Measurements from ENCODE around the gene TOLLIP. TPM values are rescaled to one million over a fixed set of nuclear protein-coding genes. Genes with fewer than 3 reads are reported as not detected.
A peak's percentile ranks its signal among the peaks of the same experiment; 100 is the strongest.

Gene TOLLIP
- total and polyA plus RNA-seq, 8 donors: 35.2 to 69.8 (median 45.7) TPM

DNA sequence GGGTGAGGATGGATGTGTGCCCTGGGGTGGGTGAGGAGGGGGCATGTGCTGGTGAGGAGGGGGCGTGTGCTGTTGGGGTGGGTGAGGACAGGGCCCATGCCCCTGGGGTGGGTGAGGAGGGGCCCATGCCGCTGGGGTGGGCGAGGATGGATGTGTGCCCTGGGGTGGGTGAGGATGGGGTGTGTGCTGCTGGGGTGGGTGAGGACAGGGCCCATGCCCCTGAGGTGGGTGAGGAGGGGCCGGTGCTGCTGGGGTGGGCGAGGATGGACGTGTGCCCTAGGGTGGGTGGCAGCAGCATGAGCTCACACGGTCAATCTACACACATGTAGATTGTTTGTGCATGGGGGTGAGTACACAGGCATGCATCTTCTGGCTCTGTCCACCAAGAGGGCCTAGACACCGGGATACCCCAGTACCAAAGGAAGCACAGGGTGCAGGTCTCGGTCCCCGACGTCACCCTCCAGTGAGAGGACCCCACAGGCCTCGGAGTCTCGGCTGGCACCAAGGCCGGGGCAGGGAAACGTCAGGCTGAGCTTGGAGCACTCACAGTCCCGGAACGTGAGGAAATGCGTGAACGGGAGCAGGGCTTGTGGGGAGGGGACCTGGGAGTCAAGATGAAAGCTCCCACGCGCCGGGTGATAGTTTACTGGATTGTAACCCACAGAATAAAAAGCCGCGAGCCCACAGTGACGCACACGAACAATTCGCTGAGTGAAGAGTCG is 37.4 kb upstream of the TOLLIP start:
- H3K27ac ChIP-seq: no peak overlapping the region
- WGBS, 2 donors: 85 to 92% methylated on average over 23 to 28 of the region's 28 CpGs
- no peak for FAIRE-seq
- no peaks in the 10 kb centered on the region for H3K4me1 ChIP-seq
- intact Hi-C loops (cut with DNase I): no loop called here
- H3K36me3 ChIP-seq: no peaks in the 10 kb centered on the region
- DNase-seq: peak in 1 of 6 donors; percentile 55
- TF ChIP-seq, protein P1, sequence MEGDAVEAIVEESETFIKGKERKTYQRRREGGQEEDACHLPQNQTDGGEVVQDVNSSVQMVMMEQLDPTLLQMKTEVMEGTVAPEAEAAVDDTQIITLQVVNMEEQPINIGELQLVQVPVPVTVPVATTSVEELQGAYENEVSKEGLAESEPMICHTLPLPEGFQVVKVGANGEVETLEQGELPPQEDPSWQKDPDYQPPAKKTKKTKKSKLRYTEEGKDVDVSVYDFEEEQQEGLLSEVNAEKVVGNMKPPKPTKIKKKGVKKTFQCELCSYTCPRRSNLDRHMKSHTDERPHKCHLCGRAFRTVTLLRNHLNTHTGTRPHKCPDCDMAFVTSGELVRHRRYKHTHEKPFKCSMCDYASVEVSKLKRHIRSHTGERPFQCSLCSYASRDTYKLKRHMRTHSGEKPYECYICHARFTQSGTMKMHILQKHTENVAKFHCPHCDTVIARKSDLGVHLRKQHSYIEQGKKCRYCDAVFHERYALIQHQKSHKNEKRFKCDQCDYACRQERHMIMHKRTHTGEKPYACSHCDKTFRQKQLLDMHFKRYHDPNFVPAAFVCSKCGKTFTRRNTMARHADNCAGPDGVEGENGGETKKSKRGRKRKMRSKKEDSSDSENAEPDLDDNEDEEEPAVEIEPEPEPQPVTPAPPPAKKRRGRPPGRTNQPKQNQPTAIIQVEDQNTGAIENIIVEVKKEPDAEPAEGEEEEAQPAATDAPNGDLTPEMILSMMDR (IDR thresholded peaks at IDR 0.05): no peak
- no peaks in the 10 kb centered on the region for H3K9me3 ChIP-seq
- no peaks in the 10 kb centered on the region for H3K27me3 ChIP-seq
- no peak overlapping the region for H3K4me3 ChIP-seq
- no peak for ATAC-seq

DNA sequence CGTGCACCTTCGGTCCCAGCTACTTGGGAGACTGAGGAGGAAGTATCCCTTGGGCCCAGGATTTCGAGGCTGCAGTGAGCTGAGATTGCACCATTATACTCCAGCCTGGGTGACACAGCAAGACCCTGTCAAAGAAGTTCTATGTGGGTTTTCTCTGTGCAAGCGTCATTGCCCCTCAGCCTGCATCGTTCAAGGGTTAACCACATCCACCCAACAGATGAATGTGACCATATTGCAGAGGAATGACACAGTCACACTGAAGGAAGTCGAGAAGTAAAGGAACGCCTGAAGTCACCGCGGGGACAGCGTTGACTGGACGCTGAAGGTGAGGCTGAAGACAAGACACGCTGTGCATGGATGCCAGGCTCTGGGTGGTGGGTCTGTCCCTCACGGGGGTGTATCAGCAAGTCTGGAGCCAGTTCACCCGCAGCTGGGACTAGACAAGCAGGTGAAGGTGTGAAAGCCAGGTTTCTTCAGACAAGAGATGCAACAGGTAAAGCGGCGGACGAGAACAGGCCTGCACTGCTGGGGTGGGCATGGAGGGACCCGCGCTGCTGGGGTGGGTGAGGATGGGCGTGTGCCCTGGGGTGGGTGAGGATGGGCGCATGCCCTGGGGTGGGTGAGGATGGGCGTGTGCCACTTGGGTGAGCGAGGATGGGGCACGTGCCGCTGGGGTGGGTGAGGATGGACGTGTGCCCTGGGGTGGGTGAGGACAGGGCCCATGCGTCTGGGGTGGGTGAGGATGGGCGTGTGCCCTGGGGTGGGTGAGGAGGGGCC is 36.5 kb upstream of the TOLLIP start:
- ATAC-seq (no peak), FAIRE-seq (no peak), DNase-seq (peak in 1 of 6 donors; percentile 41)
- no peaks in the 10 kb centered on the region for H3K36me3 ChIP-seq
- H3K27ac ChIP-seq: no peak overlapping the region
- no peak overlapping the region for H3K4me3 ChIP-seq
- TF ChIP-seq, protein P1 (IDR thresholded peaks at IDR 0.05): no peak
- no peaks in the 10 kb centered on the region for H3K9me3 ChIP-seq
- intact Hi-C loops (cut with DNase I): no loop called here
- H3K27me3 ChIP-seq: no peaks in the 10 kb centered on the region
- H3K4me1 ChIP-seq: no peaks in the 10 kb centered on the region
- WGBS, 2 donors: 86% methylated on average over 24 to 28 of the region's 28 CpGs

DNA sequence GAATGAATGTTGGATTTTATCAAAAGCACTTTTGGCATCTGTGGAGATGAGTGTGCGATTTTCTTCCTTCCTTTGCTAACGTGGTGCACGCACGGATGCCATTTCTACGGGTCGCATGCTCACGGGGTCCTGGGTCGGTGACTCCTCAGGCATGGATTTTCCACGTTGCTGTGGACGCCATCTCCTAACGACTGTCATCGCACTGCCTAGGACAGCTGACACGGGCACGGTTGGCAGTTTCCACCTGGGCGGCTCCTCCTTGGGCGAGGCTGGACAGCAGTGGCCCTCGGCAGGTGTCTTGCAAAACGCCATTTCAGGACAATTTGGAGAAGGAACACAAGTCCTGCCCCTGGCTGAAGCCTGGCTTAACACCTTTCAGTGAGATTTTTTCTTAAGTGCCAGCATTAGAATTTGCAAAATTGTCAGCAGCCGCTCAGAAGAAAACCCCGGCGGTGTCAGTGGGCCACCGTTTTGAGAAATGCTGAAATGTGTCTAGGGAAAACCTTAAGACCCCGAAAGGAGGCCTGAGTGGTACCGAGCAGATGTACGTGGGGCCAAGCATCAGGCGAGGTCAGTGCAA is 34.7 kb upstream of the TOLLIP start:
- peak in 1 of 6 donors; percentile 27 for DNase-seq
- TF ChIP-seq, protein P1 (IDR thresholded peaks at IDR 0.05): no peak
- 84 to 85% methylated on average over 26 of the region's 26 CpGs for WGBS, 2 donors

GRCh38 chr11:1343391-1344055 is 34.1 kb upstream of the TOLLIP start:
- Histone ChIP-seq H3K27ac (no peak overlapping the region), H3K4me1 (no peaks in the 10 kb centered on the region), H3K27me3 (no peaks in the 10 kb centered on the region), H3K9me3 (no peaks in the 10 kb centered on the region), H3K4me3 (no peak overlapping the region), H3K36me3 (no peaks in the 10 kb centered on the region)
- intact Hi-C loops (cut with DNase I): no loop called here
- 76 to 78% methylated on average over 25 of the region's 25 CpGs for WGBS, 2 donors
- peak in 2 of 6 donors; percentile 15 to 18 for DNase-seq
- TF ChIP-seq, protein P1 (IDR thresholded peaks at IDR 0.05): no peak
- ATAC-seq: no peak
- no peak for FAIRE-seq

More for the DNA sequence above, 34.7 kb upstream of the TOLLIP start:
- intact Hi-C loops (cut with DNase I): no loop called here
- Histone ChIP-seq H3K27me3 (no peaks in the 10 kb centered on the region), H3K9me3 (no peaks in the 10 kb centered on the region), H3K27ac (no peak overlapping the region), H3K4me3 (no peak overlapping the region), H3K4me1 (no peaks in the 10 kb centered on the region), H3K36me3 (no peaks in the 10 kb centered on the region)
- FAIRE-seq: no peak
- no peak for ATAC-seq

Measured in pancreas (tissue), 10 donors.